ENCODE data around the gene ENPP7. TPM values are rescaled to one million over a fixed set of nuclear protein-coding genes. Genes with fewer than 3 reads are reported as not detected.

Gene ENPP7
- total RNA-seq, 1 donor from 2014 or later: 0.18 TPM

DNA sequence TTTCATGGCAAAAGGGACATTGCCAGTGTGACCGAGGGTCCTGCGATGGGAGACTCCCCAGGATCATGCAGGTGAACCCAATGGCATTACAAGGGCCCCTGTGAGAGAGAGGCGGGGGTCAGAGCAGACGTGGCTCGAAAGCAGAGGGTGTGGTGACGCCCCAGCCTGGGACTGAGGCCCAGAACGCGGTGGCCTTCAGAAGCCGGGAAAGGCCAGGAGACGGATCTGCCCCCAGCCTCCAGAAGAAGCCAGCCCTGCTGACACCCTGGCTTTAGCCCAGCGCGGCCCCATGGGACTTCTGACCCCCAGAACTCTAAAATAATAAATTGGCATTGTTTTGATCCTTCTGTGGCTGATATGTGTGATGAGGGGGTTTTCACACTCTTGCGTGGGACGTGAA is 17.4 kb upstream of the ENPP7 start:
- Histone ChIP-seq H3K4me3 (no peak overlapping the region), H3K36me3 (no peaks in the 10 kb centered on the region), H3K9me3 (no peaks in the 10 kb centered on the region), H3K4me1 (peaks cover 3% of the 10 kb centered on the region), H3K27me3 (ENCODE audit: low read depth) (peaks cover 14% of the 10 kb centered on the region), H3K27ac (no peak overlapping the region)
- no peak for ATAC-seq
- no peak for DNase-seq
- TF ChIP-seq, protein P1, sequence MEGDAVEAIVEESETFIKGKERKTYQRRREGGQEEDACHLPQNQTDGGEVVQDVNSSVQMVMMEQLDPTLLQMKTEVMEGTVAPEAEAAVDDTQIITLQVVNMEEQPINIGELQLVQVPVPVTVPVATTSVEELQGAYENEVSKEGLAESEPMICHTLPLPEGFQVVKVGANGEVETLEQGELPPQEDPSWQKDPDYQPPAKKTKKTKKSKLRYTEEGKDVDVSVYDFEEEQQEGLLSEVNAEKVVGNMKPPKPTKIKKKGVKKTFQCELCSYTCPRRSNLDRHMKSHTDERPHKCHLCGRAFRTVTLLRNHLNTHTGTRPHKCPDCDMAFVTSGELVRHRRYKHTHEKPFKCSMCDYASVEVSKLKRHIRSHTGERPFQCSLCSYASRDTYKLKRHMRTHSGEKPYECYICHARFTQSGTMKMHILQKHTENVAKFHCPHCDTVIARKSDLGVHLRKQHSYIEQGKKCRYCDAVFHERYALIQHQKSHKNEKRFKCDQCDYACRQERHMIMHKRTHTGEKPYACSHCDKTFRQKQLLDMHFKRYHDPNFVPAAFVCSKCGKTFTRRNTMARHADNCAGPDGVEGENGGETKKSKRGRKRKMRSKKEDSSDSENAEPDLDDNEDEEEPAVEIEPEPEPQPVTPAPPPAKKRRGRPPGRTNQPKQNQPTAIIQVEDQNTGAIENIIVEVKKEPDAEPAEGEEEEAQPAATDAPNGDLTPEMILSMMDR (IDR thresholded peaks at IDR 0.05): no peak
- intact Hi-C loops (cut with DNase I): no loop called here

DNA sequence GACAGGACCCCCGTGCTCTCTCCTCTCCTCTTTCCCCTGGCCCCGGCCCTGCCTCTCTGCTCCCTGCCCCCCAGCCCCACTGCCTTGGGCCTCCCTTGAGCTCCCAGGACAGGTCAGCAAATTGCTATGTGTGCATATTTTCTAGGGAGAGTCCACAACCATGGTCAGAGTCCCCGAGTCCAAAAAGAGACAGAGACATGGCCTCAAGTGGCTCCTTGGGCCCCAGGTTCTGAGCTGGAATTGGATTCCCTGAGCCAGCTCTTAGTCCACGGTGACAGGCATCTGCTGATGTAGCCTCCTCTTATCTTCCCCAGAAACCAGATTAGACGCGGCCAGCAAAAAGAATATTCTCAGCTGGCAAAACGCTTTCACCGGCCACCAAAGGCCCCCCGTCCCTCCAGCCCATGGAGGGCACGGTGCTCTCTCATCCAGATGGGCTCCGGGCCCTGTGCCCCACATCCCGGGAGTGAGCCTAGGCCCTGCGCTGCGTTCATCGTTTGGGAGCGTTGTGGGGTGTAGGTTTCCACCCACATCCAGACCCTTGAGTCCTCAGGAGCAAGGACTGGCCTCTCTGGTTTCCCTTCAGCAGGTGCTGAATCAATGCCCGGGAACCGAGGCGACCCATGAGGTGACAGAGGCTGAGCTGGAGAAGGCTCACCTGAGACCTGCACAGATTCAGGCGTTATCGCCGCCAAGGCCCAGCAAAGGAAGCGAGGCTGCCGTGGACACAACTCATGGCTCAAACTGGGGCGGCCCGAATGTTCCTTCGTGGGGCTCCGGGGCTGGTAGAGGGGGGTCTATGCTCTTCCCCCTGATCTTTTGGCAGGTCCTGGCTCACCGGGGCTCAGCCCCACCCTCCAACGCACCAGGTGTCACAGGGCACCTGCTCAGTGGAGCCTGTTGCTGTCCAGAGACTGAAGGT is 16.3 kb upstream of the ENPP7 start:
- Histone ChIP-seq H3K4me3 (no peak overlapping the region), H3K27me3 (ENCODE audit: low read depth) (peaks cover 14% of the 10 kb centered on the region), H3K36me3 (no peaks in the 10 kb centered on the region), H3K4me1 (no peaks in the 10 kb centered on the region), H3K9me3 (no peaks in the 10 kb centered on the region), H3K27ac (no peak overlapping the region)
- intact Hi-C loops (cut with DNase I): no loop called here
- TF ChIP-seq, protein P1 (IDR thresholded peaks at IDR 0.05): no peak
- peak in 1 of 2 donors; percentile 15 for ATAC-seq
- no peak for DNase-seq

DNA sequence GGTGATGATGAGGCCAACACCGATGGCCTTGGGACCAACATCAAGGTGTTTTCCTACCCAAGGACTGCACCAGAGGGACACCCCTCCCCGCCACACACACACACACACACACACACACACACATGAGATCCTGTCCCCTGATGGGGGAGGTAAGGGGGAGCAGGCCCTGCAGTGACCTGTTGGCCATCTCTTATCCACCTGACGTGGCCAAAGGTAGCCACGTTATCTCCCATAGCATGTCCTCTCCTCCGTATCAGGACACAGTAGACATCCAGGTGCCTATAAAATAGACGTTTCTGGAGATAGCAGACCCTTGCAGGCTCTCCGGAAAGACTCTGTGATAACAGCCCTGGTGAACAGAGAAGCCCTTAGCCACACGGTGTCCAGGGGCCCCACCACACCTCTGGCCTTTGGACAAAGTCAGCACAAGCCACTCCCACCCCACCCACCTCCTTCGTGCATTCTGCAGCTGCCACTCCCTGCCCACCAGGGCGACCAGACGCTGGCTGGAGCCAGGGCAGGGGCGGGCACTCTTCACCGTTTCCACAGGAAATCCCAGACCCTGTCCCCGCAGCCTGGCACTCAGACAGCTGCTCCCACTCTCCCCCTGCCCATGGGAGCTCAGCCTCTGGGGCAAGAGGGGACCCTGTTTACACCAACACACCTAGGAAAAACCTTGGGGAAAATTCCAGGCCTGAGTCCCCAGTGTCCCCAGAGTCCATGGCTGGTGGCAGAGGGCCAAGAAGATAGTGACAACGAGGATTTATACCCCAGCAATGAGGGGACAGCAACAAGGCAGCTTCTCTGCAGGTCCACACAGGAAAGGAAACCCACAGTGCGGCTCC is 15.4 kb upstream of the ENPP7 start:
- ATAC-seq: no peak
- no peak for DNase-seq
- Histone ChIP-seq H3K9me3 (no peaks in the 10 kb centered on the region), H3K4me1 (no peaks in the 10 kb centered on the region), H3K27me3 (ENCODE audit: low read depth) (peaks cover 14% of the 10 kb centered on the region), H3K4me3 (no peak overlapping the region), H3K27ac (no peak overlapping the region), H3K36me3 (no peaks in the 10 kb centered on the region)
- intact Hi-C loops (cut with DNase I): no loop called here
- TF ChIP-seq, protein P1 (IDR thresholded peaks at IDR 0.05): no peak

DNA sequence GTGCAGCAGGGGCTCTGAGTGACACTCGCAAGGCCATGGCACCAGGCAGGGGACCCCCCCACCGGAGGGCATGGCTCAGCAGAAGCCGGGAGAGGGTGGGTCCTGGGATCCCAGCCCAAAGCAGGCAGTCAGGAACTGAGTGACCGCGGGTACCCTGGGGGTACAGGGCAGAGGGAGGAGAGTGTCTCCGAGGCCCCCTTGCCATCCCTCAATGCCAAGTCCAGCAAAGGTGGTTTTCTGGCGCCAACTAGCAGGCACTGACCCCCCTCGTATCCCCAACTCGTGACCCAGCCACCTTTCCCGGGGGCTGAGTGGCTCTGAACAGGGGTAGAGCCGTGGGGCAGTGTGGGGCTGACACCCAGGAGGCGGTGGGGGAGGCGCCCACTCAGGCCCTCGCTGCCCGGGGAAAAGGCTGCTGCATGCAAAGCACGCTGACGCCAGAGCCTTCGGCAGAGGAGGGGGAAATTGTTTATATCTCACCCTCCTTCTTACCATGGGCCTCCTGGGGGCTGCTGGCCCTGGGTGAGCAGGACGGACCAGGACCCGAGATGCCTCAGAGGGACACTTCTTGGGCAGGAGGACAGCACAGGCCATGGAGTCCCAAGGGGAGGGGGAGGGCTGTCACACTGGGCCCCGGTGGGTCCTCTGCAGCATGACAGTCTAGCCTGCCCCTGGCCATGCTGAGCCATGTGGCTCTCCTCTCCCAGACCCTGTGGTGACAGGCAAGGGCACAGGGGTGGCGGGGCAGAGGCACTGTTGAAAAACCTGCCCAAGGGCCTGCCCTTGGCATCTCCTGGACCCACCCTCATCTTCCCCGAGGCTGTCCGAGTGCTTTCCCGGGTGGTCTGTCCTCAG is 14.6 kb upstream of the ENPP7 start:
- Histone ChIP-seq H3K27ac (no peak overlapping the region), H3K4me1 (no peaks in the 10 kb centered on the region), H3K9me3 (no peaks in the 10 kb centered on the region), H3K27me3 (ENCODE audit: low read depth) (peaks cover 14% of the 10 kb centered on the region), H3K4me3 (no peak overlapping the region), H3K36me3 (no peaks in the 10 kb centered on the region)
- TF ChIP-seq, protein P1 (IDR thresholded peaks at IDR 0.05): no peak
- intact Hi-C loops (cut with DNase I): no loop called here
- DNase-seq (no peak), ATAC-seq (no peak)

All from lower lobe of right lung (tissue), 2 donors.